ENCODE data around the gene AGAP1. TPM values are rescaled to one million over a fixed set of nuclear protein-coding genes. Genes with fewer than 3 reads are reported as not detected.

The AGAP1 gene
- total RNA-seq, 2 donors from 2014 or later: 32.8 to 34.7 TPM

- H3K4me1 Mint-ChIP-seq: peaks cover 29% of the 10 kb centered on the region
- H3K9me3 Mint-ChIP-seq: no peaks in the 10 kb centered on the region
- Histone ChIP-seq H3K4me3 (ENCODE audit: low read length) (no peak overlapping the region), H3K27me3 (ENCODE audit: control insufficient read depth, insufficient read depth, low read length, poor library complexity, severe bottlenecking) (no peaks in the 10 kb centered on the region), H3K9ac (ENCODE audit: extremely low read depth, low read length, poor library complexity, severe bottlenecking) (no peak overlapping the region), H3K27ac (ENCODE audit: low read depth, low read length) (peak overlapping the region; percentile 79), H3K4me1 (ENCODE audit: control insufficient read depth, insufficient read depth, low read length) (peaks cover 6% of the 10 kb centered on the region), H3K9me3 (ENCODE audit: control insufficient read depth, low read length) (no peaks in the 10 kb centered on the region), H3K36me3 (ENCODE audit: control insufficient read depth, insufficient read depth, low read length) (no peaks in the 10 kb centered on the region)
- DNase-seq: no peak
- no peak overlapping the region for H3K4me3 Mint-ChIP-seq
- peaks cover 3% of the 10 kb centered on the region for H3K36me3 Mint-ChIP-seq (ENCODE audit: low read depth)
- no peak overlapping the region for H3K27ac Mint-ChIP-seq
- TF ChIP-seq CTCF (conservative IDR thresholded peaks at IDR 0.05): no peak
- no peaks in the 10 kb centered on the region for H3K27me3 Mint-ChIP-seq (ENCODE audit: insufficient read depth)
- 78 to 84% methylated on average over 25 to 28 of the region's 28 CpGs for WGBS, 2 experiments (ENCODE audit: insufficient coverage in 1 of 2, insufficient read length in 1 of 2)
These were observed 83.8 kb downstream of the AGAP1 start for GRCh38 chr2:235577404-235578330.

- Mint-ChIP-seq H3K36me3 (ENCODE audit: low read depth) (peaks cover 3% of the 10 kb centered on the region), H3K4me3 (no peak overlapping the region), H3K4me1 (peaks cover 25% of the 10 kb centered on the region), H3K27ac (no peak overlapping the region), H3K9me3 (no peaks in the 10 kb centered on the region), H3K27me3 (ENCODE audit: insufficient read depth) (no peaks in the 10 kb centered on the region)
- no peaks in the 10 kb centered on the region for H3K36me3 ChIP-seq (ENCODE audit: control insufficient read depth, insufficient read depth, low read length)
- H3K27me3 ChIP-seq (ENCODE audit: control insufficient read depth, insufficient read depth, low read length, poor library complexity, severe bottlenecking): no peaks in the 10 kb centered on the region
- peaks cover 2% of the 10 kb centered on the region for H3K4me1 ChIP-seq (ENCODE audit: control insufficient read depth, insufficient read depth, low read length)
- no peak overlapping the region for H3K4me3 ChIP-seq (ENCODE audit: low read length)
- no peak for DNase-seq
- WGBS, 2 experiments (ENCODE audit: insufficient coverage in 1 of 2, insufficient read length in 1 of 2): 87 to 95% methylated on average over 5 to 9 of the region's 9 CpGs
- TF ChIP-seq CTCF (conservative IDR thresholded peaks at IDR 0.05): no peak
- H3K27ac ChIP-seq (ENCODE audit: low read depth, low read length): no peak overlapping the region
- H3K9ac ChIP-seq (ENCODE audit: extremely low read depth, low read length, poor library complexity, severe bottlenecking): no peak overlapping the region
- no peaks in the 10 kb centered on the region for H3K9me3 ChIP-seq (ENCODE audit: control insufficient read depth, low read length)
These were observed 85.3 kb downstream of the AGAP1 start for GRCh38 chr2:235579128-235579527.

- Mint-ChIP-seq H3K4me1 (peaks cover 25% of the 10 kb centered on the region), H3K4me3 (no peak overlapping the region), H3K27me3 (ENCODE audit: insufficient read depth) (no peaks in the 10 kb centered on the region), H3K36me3 (ENCODE audit: low read depth) (peaks cover 3% of the 10 kb centered on the region), H3K9me3 (no peaks in the 10 kb centered on the region), H3K27ac (no peak overlapping the region)
- WGBS, 2 experiments (ENCODE audit: insufficient coverage in 1 of 2, insufficient read length in 1 of 2): 83 to 91% methylated on average over 1 to 5 of the region's 7 CpGs
- H3K36me3 ChIP-seq (ENCODE audit: control insufficient read depth, insufficient read depth, low read length): no peaks in the 10 kb centered on the region
- H3K27me3 ChIP-seq (ENCODE audit: control insufficient read depth, insufficient read depth, low read length, poor library complexity, severe bottlenecking): no peaks in the 10 kb centered on the region
- H3K9me3 ChIP-seq (ENCODE audit: control insufficient read depth, low read length): no peaks in the 10 kb centered on the region
- no peak for DNase-seq
- no peaks in the 10 kb centered on the region for H3K4me1 ChIP-seq (ENCODE audit: control insufficient read depth, insufficient read depth, low read length)
- no peak overlapping the region for H3K9ac ChIP-seq (ENCODE audit: extremely low read depth, low read length, poor library complexity, severe bottlenecking)
- no peak overlapping the region for H3K4me3 ChIP-seq (ENCODE audit: low read length)
- H3K27ac ChIP-seq (ENCODE audit: low read depth, low read length): no peak overlapping the region
- no peak for TF ChIP-seq CTCF (conservative IDR thresholded peaks at IDR 0.05)
These were observed 86.7 kb downstream of the AGAP1 start for GRCh38 chr2:235580426-235581157.

Data from endodermal cell (in vitro differentiated cells).